Neuronal stem cell (in vitro differentiated cells): ENCODE results near the gene PXDN.
A peak's percentile ranks its signal among the peaks of the same experiment; 100 is the strongest.

Source experiments
- DNase-seq: peaks from one replicate; pipeline ENCODE4 v3.0.0-alpha.2; 2013; ENCODE audit warnings: low spot score
- H2AFZ ChIP-seq: one replicate; pipeline ENCODE4 v1.6.1; 2013; ENCODE audit warnings: mild to moderate bottlenecking, low read length, inconsistent platforms
- H2AK5ac ChIP-seq: 2 replicates; pipeline ENCODE4 v1.6.1; 2013; ENCODE audit warnings: low read depth, mild to moderate bottlenecking, inconsistent platforms, low read length, moderate library complexity, mixed read lengths
- H2BK120ac ChIP-seq: 2 replicates; pipeline ENCODE4 v1.6.1; 2013; ENCODE audit warnings: low read depth, mild to moderate bottlenecking, inconsistent platforms, low read length, moderate library complexity, mixed read lengths
- H2BK12ac ChIP-seq: one replicate; pipeline ENCODE4 v1.6.1; 2013; ENCODE audit warnings: low read length, inconsistent platforms
- H2BK15ac ChIP-seq: 2 replicates; pipeline ENCODE4 v1.6.1; 2013; ENCODE audit warnings: mild to moderate bottlenecking, low read length, inconsistent platforms, mixed read lengths
- H2BK5ac ChIP-seq: one replicate; pipeline ENCODE4 v1.6.1; 2013; ENCODE audit warnings: inconsistent platforms, mild to moderate bottlenecking, low read length, moderate library complexity
- H3K14ac ChIP-seq: one replicate; pipeline ENCODE4 v1.6.1; 2013; ENCODE audit warnings: low read length, inconsistent platforms
- H3K18ac ChIP-seq: 2 replicates; pipeline ENCODE4 v1.6.1; 2013; ENCODE audit warnings: low read length, inconsistent platforms
- H3K23ac ChIP-seq: 2 replicates; pipeline ENCODE4 v1.6.1; 2013; ENCODE audit warnings: low read depth, mild to moderate bottlenecking, mixed read lengths, low read length, inconsistent platforms; ENCODE audit not compliant: poor library complexity
- H3K27ac ChIP-seq: replicated peaks from 3 replicates; pipeline ENCODE4 v1.5.1; 2013; ENCODE audit warnings: low read length, inconsistent platforms
- H3K27me3 ChIP-seq, 3 experiments: 2 replicates each; pipeline ENCODE4 v1.6.1; 2013; ENCODE audit warnings: low read length in 3 of 3, mild to moderate bottlenecking in 2 of 3, inconsistent platforms in 1 of 3, low read depth in 1 of 3, mixed read lengths in 1 of 3, moderate library complexity in 1 of 3; ENCODE audit not compliant: control insufficient read depth in 3 of 3, insufficient read depth in 3 of 3
- H3K36me3 ChIP-seq, 2 donors: replicated peaks in 1 of 2; 2 replicates each; pipeline ENCODE4 v1.6.1; 2013; ENCODE audit warnings: low read length in 2 of 2; ENCODE audit not compliant: control insufficient read depth in 2 of 2, insufficient read depth in 2 of 2
- H3K4ac ChIP-seq: 2 replicates; pipeline ENCODE4 v1.6.1; 2013; ENCODE audit warnings: inconsistent platforms, mild to moderate bottlenecking, low read length, moderate library complexity
- H3K4me1 ChIP-seq, 2 donors: 1 replicate in 1 of 2; 2 replicates in 1 of 2; pipeline ENCODE4 v1.6.1; 2013; ENCODE audit warnings: low read length in 2 of 2, low read depth in 1 of 2; ENCODE audit not compliant: control insufficient read depth in 2 of 2, insufficient read depth in 1 of 2
- H3K4me2 ChIP-seq: one replicate; pipeline ENCODE4 v1.6.1; 2013; ENCODE audit warnings: mild to moderate bottlenecking, low read length, inconsistent platforms; ENCODE audit not compliant: insufficient read depth, poor library complexity, severe bottlenecking
- H3K4me3 ChIP-seq, 2 donors: 2 replicates each; pipeline ENCODE4 v1.5.1; 2013; ENCODE audit warnings: low read length in 2 of 2, mild to moderate bottlenecking in 2 of 2, inconsistent platforms in 1 of 2, moderate library complexity in 1 of 2
- H3K79me1 ChIP-seq: one replicate; pipeline ENCODE4 v1.6.1; 2013; ENCODE audit warnings: low read depth, mild to moderate bottlenecking, inconsistent platforms, low read length, moderate library complexity
- H3K9ac ChIP-seq: one replicate; pipeline ENCODE4 v1.6.1; 2013; ENCODE audit warnings: mild to moderate bottlenecking, low read depth, low read length, inconsistent platforms; ENCODE audit not compliant: poor library complexity
- H3K9me3 ChIP-seq, 2 donors: replicated peaks in 1 of 2; 2 replicates each; pipeline versions ENCODE3 to v1.6.1; 2013; ENCODE audit warnings: low read length in 2 of 2, mild to moderate bottlenecking in 2 of 2, inconsistent platforms in 1 of 2, low read depth in 1 of 2, mixed read lengths in 1 of 2, moderate library complexity in 1 of 2; ENCODE audit not compliant: control insufficient read depth in 2 of 2, insufficient read depth in 1 of 2
- H4K8ac ChIP-seq: one replicate; pipeline ENCODE4 v1.6.1; 2013; ENCODE audit warnings: low read depth, mild to moderate bottlenecking, inconsistent platforms, low read length, moderate library complexity
- H4K91ac ChIP-seq: one replicate; pipeline ENCODE4 v1.6.1; 2013; ENCODE audit warnings: low read length, low read depth, mild to moderate bottlenecking, inconsistent platforms; ENCODE audit not compliant: poor library complexity
- WGBS, 2 donors: extraction: QIAGEN DNeasy Blood & Tissue Kit; methylation state at CpG; one replicate each; pipeline ENCODE4 v1.1.7; 2013; ENCODE audit warnings: missing lambda C conversion rate in 2 of 2, mixed read lengths in 1 of 2; ENCODE audit not compliant: insufficient read length in 2 of 2, insufficient replicate concordance in 1 of 2; ENCODE audit errors: extremely low coverage in 2 of 2; 5-methylcytosine and 5-hydroxymethylcytosine counted together

The PXDN gene

GRCh38 chr2:1603059-1603458 lies 141.3 kb downstream of the PXDN start:
- Histone ChIP-seq H3K18ac (peak overlapping the region; percentile 54), H2AK5ac (no peak overlapping the region), H3K23ac (no peak overlapping the region), H2AFZ (no peak overlapping the region), H2BK120ac (no peak overlapping the region), H3K27ac (no peak overlapping the region), H3K4me2 (no peak overlapping the region), H4K91ac (no peak overlapping the region), H2BK12ac (peak overlapping the region; percentile 24), H3K14ac (no peak overlapping the region), H3K4ac (no peak overlapping the region), H2BK15ac (no peak overlapping the region), H3K4me3 (no peak overlapping the region), H2BK5ac (no peak overlapping the region), H3K9me3 (no peaks in the 10 kb centered on the region), H3K79me1 (no peaks in the 10 kb centered on the region), H4K8ac (no peak overlapping the region), H3K9ac (no peak overlapping the region), H3K36me3 (peaks cover 0 to 2% of the 10 kb centered on the region in 2 donors), H3K4me1 (peaks cover 0 to 3% of the 10 kb centered on the region in 2 donors), H3K27me3 (no peaks in the 10 kb centered on the region)
- no CpG with 5 or more reads among the region's 15 CpGs for WGBS, 2 donors
- no peak for DNase-seq

- Histone ChIP-seq H2AFZ (no peak overlapping the region), H3K9ac (no peak overlapping the region), H3K14ac (no peak overlapping the region), H3K9me3 (no peaks in the 10 kb centered on the region), H3K18ac (peak overlapping the region; percentile 35), H3K36me3 (peaks cover 0 to 2% of the 10 kb centered on the region in 2 donors), H3K23ac (no peak overlapping the region), H3K4me2 (no peak overlapping the region), H3K4ac (no peak overlapping the region), H3K4me1 (peaks cover 0 to 3% of the 10 kb centered on the region in 2 donors), H2BK120ac (no peak overlapping the region), H3K27me3 (no peaks in the 10 kb centered on the region), H3K79me1 (no peaks in the 10 kb centered on the region), H2BK5ac (no peak overlapping the region), H3K27ac (no peak overlapping the region), H2AK5ac (no peak overlapping the region), H4K91ac (no peak overlapping the region), H4K8ac (no peak overlapping the region), H2BK12ac (no peak overlapping the region), H2BK15ac (no peak overlapping the region), H3K4me3 (no peak overlapping the region)
- no peak for DNase-seq
- no CpG with 5 or more reads among the region's 15 CpGs for WGBS, 2 donors
Measured at GRCh38 chr2:1602278-1603010, 141.9 kb downstream of the PXDN start.

- Histone ChIP-seq H2BK12ac (no peak overlapping the region), H2BK15ac (no peak overlapping the region), H3K36me3 (peaks cover 0 to 2% of the 10 kb centered on the region in 2 donors), H3K18ac (peak overlapping the region; percentile 35), H3K23ac (no peak overlapping the region), H3K27me3 (no peaks in the 10 kb centered on the region), H3K4ac (no peak overlapping the region), H3K14ac (no peak overlapping the region), H3K4me1 (peaks cover 0 to 3% of the 10 kb centered on the region in 2 donors), H3K79me1 (no peaks in the 10 kb centered on the region), H3K4me2 (no peak overlapping the region), H3K9me3 (no peaks in the 10 kb centered on the region), H2BK5ac (no peak overlapping the region), H3K9ac (no peak overlapping the region), H2AK5ac (no peak overlapping the region), H2BK120ac (no peak overlapping the region), H3K27ac (no peak overlapping the region), H4K8ac (no peak overlapping the region), H4K91ac (no peak overlapping the region), H2AFZ (peak overlapping the region; percentile 35), H3K4me3 (no peak overlapping the region)
- DNase-seq = no peak
- WGBS, 2 donors = no CpG with 5 or more reads among the region's 27 CpGs
Measured at GRCh38 chr2:1601471-1602277, 142.6 kb downstream of the PXDN start.

GRCh38 chr2:1601067-1601412 lies 143.3 kb downstream of the PXDN start:
- H3K23ac ChIP-seq = no peak overlapping the region
- peaks cover 0 to 2% of the 10 kb centered on the region in 2 donors for H3K36me3 ChIP-seq
- no peak overlapping the region for H3K4ac ChIP-seq
- DNase-seq = no peak
- H3K18ac ChIP-seq = no peak overlapping the region
- H2BK120ac ChIP-seq = no peak overlapping the region
- H3K4me1 ChIP-seq = peaks cover 0 to 2% of the 10 kb centered on the region in 2 donors
- H3K27me3 ChIP-seq = no peaks in the 10 kb centered on the region
- no peak overlapping the region for H2BK12ac ChIP-seq
- no peak overlapping the region for H4K8ac ChIP-seq
- no peak overlapping the region for H2AFZ ChIP-seq
- H2BK15ac ChIP-seq = no peak overlapping the region
- no peak overlapping the region for H2AK5ac ChIP-seq
- H3K9me3 ChIP-seq = peaks cover 0 to 3% of the 10 kb centered on the region in 2 donors
- no CpG with 5 or more reads among the region's 5 CpGs for WGBS, 2 donors
- no peak overlapping the region for H4K91ac ChIP-seq
- no peaks in the 10 kb centered on the region for H3K79me1 ChIP-seq
- peak overlapping the region; percentile 79 for H2BK5ac ChIP-seq
- no peak overlapping the region for H3K14ac ChIP-seq
- H3K27ac ChIP-seq = no peak overlapping the region
- no peak overlapping the region for H3K4me3 ChIP-seq
- no peak overlapping the region for H3K4me2 ChIP-seq
- no peak overlapping the region for H3K9ac ChIP-seq
